Body of pancreas (tissue), 4 donors: Measurements from ENCODE around the gene DHRS1. TPM values are rescaled to one million over a fixed set of nuclear protein-coding genes. Genes with fewer than 3 reads are reported as not detected.

Experiments used
- ATAC-seq: fragments of 150-250 bp; one replicate; pipeline ENCODE4 v1.9.1; 2016
- DNase-seq, 4 donors: peaks; one replicate each; pipeline ENCODE4 v3.0.0-alpha.2; 2019
- H3K27ac ChIP-seq, 4 donors: fragments of 200-600 bp; sonication (generic); 1 replicate in 3 of 4; 2 replicates in 1 of 4; pipeline versions ENCODE4 v1.5.1 to v1.6.1; 2016 to 2019; ENCODE audit warnings: mild to moderate bottlenecking in 1 of 4, mixed read lengths in 1 of 4, moderate library complexity in 1 of 4
- H3K27me3 ChIP-seq, 2 donors: fragments of 200-600 bp; sonication (generic); one replicate each; pipeline ENCODE4 v1.6.0; 2016; ENCODE audit warnings: mild to moderate bottlenecking in 1 of 2
- H3K36me3 ChIP-seq, 2 donors: fragments of 200-600 bp; sonication (generic); replicated peaks in 1 of 2; 2 replicates each; pipeline ENCODE4 v1.5.1; 2016; ENCODE audit warnings: low read depth in 2 of 2; ENCODE audit not compliant: insufficient read depth in 1 of 2
- H3K4me1 ChIP-seq: fragments of 200-600 bp; sonication (generic); one replicate; pipeline ENCODE4 v1.6.0; 2016
- H3K4me3 ChIP-seq, 2 donors: fragments of 200-600 bp; sonication (generic); 1 replicate in 1 of 2; 2 replicates in 1 of 2; pipeline ENCODE4 v1.5.1; 2016 to 2019
- H3K9me3 ChIP-seq, 3 donors: fragments of 200-600 bp; sonication (generic); 1 replicate in 2 of 3; 2 replicates in 1 of 3; pipeline ENCODE4 v1.5.1; 2016
- POLR2A ChIP-seq, 3 donors: fragments of 450-650 bp; IDR thresholded peaks; one replicate each; pipeline ENCODE4 v1.6.1; 2016; ENCODE audit warnings: antibody characterized with exemption in 3 of 3, mild to moderate bottlenecking in 2 of 3
- WGBS, 2 donors: methylation state at CpG; one replicate each; pipeline ENCODE4 v1.1.5; 2017; 5-methylcytosine and 5-hydroxymethylcytosine counted together
- intact Hi-C: fragments of 100-400 bp; cut with DNase I; formaldehyde crosslinking; loops from one replicate; pipeline ENCODE4 v1.15.1; 2023
- total RNA-seq, 2 donors: library from RNA; depleted of rRNA; stranded (reverse); fragments of >200 nt; gene quantifications; one replicate each; pipeline ENCODE4 v1.1.0, GENCODE V29; 2016
- TF ChIP-seq, protein P1 (sequence below), 7 experiments: fragments of 450-650 bp in 4 of 7; fragments of 200-600 bp in 3 of 7; sonication (generic) in 3 of 7; IDR thresholded peaks; one replicate each; pipeline ENCODE4 v1.5.1; 2016 to 2019; ENCODE audit warnings: antibody characterized with exemption in 7 of 7

The DHRS1 gene
- total RNA-seq, 2 donors from 2014 or later, result 18.8 to 31.4 TPM

DNA sequence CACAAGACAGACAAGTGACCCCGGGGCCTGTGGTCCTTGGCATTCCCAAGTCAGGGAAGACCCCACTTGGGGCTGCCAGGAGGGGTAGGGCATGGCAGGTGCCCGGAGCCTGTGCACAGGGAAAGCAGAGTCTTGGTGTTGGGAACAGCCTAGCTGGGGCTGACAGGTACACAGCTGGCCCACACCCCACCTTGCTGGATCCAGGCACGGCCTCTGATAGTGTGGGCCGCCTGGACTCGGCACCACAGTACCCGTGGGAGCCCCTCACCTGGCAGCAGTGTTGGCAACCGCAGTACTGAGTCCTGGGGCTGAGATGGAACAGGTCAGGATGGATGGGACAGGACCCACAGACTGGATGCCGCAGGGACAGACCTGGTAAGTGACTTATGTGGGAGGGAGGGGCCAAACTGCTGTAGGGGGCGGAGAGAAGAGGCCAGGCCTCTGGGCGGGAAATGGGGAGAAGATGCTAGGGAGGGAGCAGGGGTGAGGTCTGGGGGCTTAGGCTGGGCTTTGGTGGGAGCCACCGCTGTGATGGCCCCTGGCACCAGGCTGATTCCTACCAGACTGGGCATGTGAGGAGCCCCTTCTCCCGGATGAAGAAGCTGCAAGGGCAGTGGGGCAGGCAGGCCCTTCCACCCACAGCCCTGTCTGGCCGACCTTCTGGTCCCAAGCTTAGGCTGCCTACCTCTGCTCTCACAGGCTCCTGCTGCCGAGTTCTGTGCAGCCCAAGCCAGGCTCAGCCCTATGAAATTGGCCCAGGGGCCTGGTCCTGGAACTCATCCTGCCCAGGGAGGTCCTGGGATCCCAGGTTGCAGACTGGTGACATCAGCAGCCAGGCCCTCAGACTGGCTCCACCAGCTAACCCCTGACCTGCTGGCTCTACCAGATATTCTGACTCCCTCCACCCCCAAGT is 36.5 kb downstream of the DHRS1 start, which contains the start of gene TGM1:
Gene TGM1, minus strand, starts transcription at position 357 of the 913 bp plus-strand sequence. CDS start 825 bp downstream, outside the sequence.
- ATAC-seq, result no peak
- 58 to 87% methylated on average over 11 to 14 of the region's 14 CpGs for WGBS, 2 donors
- H3K27ac ChIP-seq, result no peak within 1 kb of the TSS

DNA sequence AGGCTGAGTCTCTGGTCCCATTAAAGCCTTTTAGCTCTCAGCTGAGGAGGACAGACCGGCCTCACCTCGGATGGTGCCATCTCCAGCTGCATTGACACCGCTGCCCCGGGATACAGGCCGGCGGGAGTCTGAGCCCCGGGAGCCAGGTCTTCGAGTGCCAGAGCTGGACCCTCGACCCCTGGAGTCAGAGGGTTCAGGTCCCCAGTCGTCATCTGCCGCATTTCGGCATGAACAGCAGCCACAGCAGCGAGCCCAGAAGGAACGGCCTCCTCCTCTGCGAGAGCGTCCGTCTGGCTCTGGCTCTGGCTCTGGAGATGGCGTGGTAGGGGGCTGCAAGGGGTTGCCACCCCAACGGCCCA is 37.6 kb downstream of the DHRS1 start:
- no peaks in the 10 kb centered on the region for H3K9me3 ChIP-seq
- no peaks in the 10 kb centered on the region for H3K27me3 ChIP-seq
- no peak for DNase-seq
- 85 to 93% methylated on average over 9 to 16 of the region's 19 CpGs for WGBS, 2 donors
- H3K27ac ChIP-seq, result no peak overlapping the region
- intact Hi-C loops, result no loop called here
- peaks cover 0 to 4% of the 10 kb centered on the region in 2 donors for H3K36me3 ChIP-seq
- H3K4me1 ChIP-seq, result peaks cover 15% of the 10 kb centered on the region
- TF ChIP-seq, protein P1, sequence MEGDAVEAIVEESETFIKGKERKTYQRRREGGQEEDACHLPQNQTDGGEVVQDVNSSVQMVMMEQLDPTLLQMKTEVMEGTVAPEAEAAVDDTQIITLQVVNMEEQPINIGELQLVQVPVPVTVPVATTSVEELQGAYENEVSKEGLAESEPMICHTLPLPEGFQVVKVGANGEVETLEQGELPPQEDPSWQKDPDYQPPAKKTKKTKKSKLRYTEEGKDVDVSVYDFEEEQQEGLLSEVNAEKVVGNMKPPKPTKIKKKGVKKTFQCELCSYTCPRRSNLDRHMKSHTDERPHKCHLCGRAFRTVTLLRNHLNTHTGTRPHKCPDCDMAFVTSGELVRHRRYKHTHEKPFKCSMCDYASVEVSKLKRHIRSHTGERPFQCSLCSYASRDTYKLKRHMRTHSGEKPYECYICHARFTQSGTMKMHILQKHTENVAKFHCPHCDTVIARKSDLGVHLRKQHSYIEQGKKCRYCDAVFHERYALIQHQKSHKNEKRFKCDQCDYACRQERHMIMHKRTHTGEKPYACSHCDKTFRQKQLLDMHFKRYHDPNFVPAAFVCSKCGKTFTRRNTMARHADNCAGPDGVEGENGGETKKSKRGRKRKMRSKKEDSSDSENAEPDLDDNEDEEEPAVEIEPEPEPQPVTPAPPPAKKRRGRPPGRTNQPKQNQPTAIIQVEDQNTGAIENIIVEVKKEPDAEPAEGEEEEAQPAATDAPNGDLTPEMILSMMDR (IDR thresholded peaks at IDR 0.05), result no peak
- TF ChIP-seq POLR2A (IDR thresholded peaks at IDR 0.05), result no peak
- no peak for ATAC-seq
- no peak overlapping the region for H3K4me3 ChIP-seq

More for the DNA sequence above, 36.5 kb downstream of the DHRS1 start, which contains the start of gene TGM1:
- Histone ChIP-seq H3K4me1 (peaks cover 15% of the 10 kb centered on the region), H3K36me3 (peaks cover 0 to 12% of the 10 kb centered on the region in 2 donors), H3K9me3 (no peaks in the 10 kb centered on the region), H3K27me3 (no peaks in the 10 kb centered on the region), H3K4me3 (no peak within 1 kb of the TSS)
- intact Hi-C loops, result no loop called here
- no peak for TF ChIP-seq POLR2A (IDR thresholded peaks at IDR 0.05)
- TF ChIP-seq, protein P1 (IDR thresholded peaks at IDR 0.05), result no peak
- no peak for DNase-seq

DNA sequence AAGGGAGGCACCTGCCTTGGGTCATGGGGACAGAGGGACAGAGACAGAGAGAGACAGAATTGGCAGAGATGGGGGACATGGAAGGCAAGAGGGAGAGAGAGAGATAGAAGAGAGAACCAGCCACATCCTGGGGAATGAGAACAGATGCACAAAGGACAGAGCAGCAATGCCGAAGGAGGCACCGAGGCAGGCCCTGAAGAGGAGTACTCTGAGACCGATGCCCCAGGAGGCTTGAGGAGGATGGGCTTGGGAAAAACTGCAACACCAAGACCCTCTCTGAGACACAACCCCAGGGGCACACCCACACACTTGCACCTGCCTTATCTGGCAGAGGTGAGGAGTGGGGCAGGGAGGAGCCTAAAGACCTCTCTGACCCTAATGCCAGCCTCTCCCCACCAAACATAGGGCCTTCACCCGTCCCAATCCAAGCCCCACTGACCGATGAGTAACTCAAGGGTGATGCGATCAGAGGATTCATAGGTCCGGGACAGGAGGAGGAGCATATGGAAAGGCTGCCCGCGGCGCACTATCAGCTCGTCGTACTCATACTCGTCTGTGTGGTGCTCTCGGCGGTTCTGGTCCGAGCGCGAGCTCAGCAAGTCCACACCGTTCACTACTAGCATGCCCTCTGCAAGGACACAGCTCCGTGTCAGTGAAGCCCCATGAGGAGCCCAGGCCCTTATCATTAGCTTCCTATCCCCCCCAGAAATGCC is 38.2 kb downstream of the DHRS1 start:
- no peak for DNase-seq
- H3K27ac ChIP-seq, result peak overlapping the region in 1 of 4 donors; percentile 74
- WGBS, 2 donors, result 90 to 94% methylated on average over 12 to 19 of the region's 20 CpGs
- intact Hi-C loops, result no loop called here
- H3K27me3 ChIP-seq, result no peaks in the 10 kb centered on the region
- H3K9me3 ChIP-seq, result no peaks in the 10 kb centered on the region
- H3K4me1 ChIP-seq, result peaks cover 15% of the 10 kb centered on the region
- ATAC-seq, result no peak
- H3K36me3 ChIP-seq, result peaks cover 0 to 3% of the 10 kb centered on the region in 2 donors
- no peak overlapping the region for H3K4me3 ChIP-seq
- TF ChIP-seq, protein P1 (IDR thresholded peaks at IDR 0.05), result no peak
- TF ChIP-seq POLR2A (IDR thresholded peaks at IDR 0.05), result no peak

DNA sequence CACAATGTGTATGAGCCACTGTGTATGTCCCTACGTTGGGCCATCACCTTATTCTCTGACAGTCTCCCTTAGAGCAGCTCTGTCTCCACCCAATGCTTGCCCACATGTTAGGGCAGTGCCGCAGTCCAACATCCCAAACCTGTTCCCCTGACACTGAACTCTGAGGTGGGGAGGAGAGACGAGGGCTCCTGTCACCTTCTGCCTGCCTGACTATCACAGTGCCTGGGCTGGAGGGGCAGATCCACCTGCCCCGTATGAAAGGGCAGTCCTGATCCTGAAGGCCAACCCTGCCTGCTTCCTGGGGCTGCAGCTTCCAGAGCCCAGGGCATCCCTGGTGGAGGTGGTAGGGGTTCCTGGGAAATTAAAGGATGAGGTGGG is 38.8 kb downstream of the DHRS1 start:
- peak overlapping the region in 3 of 4 donors; percentile 62 to 82 (median 74) for H3K27ac ChIP-seq
- no peak overlapping the region for H3K4me3 ChIP-seq
- WGBS, 2 donors, result 58 to 69% methylated on average over 2 to 4 of the region's 4 CpGs
- H3K4me1 ChIP-seq, result peaks cover 15% of the 10 kb centered on the region
- no peaks in the 10 kb centered on the region for H3K9me3 ChIP-seq
- H3K36me3 ChIP-seq, result no peaks in the 10 kb centered on the region
- intact Hi-C loops, result no loop called here
- H3K27me3 ChIP-seq, result no peaks in the 10 kb centered on the region
- TF ChIP-seq, protein P1 (IDR thresholded peaks at IDR 0.05), result no peak
- TF ChIP-seq POLR2A (IDR thresholded peaks at IDR 0.05), result no peak
- DNase-seq, result no peak
- ATAC-seq, result no peak
